Smooth muscle cell (in vitro differentiated cells): Measurements from ENCODE around the gene RASD1. TPM values are rescaled to one million over a fixed set of nuclear protein-coding genes. Genes with fewer than 3 reads are reported as not detected.

Source experiments
- DNase-seq: peaks from one replicate; lab custom pipeline; 2025; ENCODE audit not compliant: unreplicated experiment; lab: John Stamatoyannopoulos, UW
- H2AFZ ChIP-seq: fragments of 200-600 bp; sonication (generic); 2 replicates; pipeline ENCODE4 v1.6.0; 2016; ENCODE audit warnings: antibody characterized with exemption, low read depth, mild to moderate bottlenecking
- H3F3A ChIP-seq: fragments of 200-600 bp; sonication (generic); 2 replicates; pipeline ENCODE4 v1.6.0; 2017; ENCODE audit warnings: antibody characterized with exemption, low read depth
- H3K27ac ChIP-seq: fragments of 200-600 bp; sonication (generic); 2 replicates; pipeline ENCODE4 v1.5.1; 2016; ENCODE audit warnings: low read depth, mild to moderate bottlenecking
- H3K27me3 ChIP-seq: fragments of 200-600 bp; sonication (generic); 2 replicates; pipeline ENCODE4 v1.6.1; 2016; ENCODE audit warnings: low read depth, mild to moderate bottlenecking
- H3K36me3 ChIP-seq: fragments of 200-600 bp; sonication (generic); 2 replicates; pipeline ENCODE4 v1.5.1; 2016; ENCODE audit warnings: low read depth
- H3K4me1 ChIP-seq: fragments of 200-600 bp; sonication (generic); 2 replicates; pipeline ENCODE4 v1.5.1; 2016; ENCODE audit warnings: low read depth
- H3K4me2 ChIP-seq: fragments of 200-600 bp; sonication (generic); 2 replicates; pipeline ENCODE4 v1.6.0; 2016; ENCODE audit warnings: mild to moderate bottlenecking
- H3K4me3 ChIP-seq: fragments of 200-600 bp; sonication (generic); 2 replicates; pipeline ENCODE4 v1.5.1; 2016; ENCODE audit warnings: mild to moderate bottlenecking
- H3K79me2 ChIP-seq: fragments of 200-600 bp; sonication (generic); 2 replicates; pipeline ENCODE4 v1.6.0; 2016; ENCODE audit warnings: low read depth, mild to moderate bottlenecking
- H3K9ac ChIP-seq: fragments of 200-600 bp; sonication (generic); 2 replicates; pipeline ENCODE4 v1.6.0; 2016; ENCODE audit warnings: low read depth
- H3K9me3 ChIP-seq: fragments of 200-600 bp; sonication (generic); replicated peaks from 2 replicates; pipeline ENCODE4 v1.5.1; 2016; ENCODE audit warnings: low read depth
- H4K20me1 ChIP-seq: fragments of 200-600 bp; sonication (generic); 2 replicates; pipeline ENCODE4 v1.6.0; 2016; ENCODE audit warnings: low read depth
- CTCF ChIP-seq: fragments of 200-600 bp; sonication (generic); IDR thresholded peaks from 2 replicates; pipeline ENCODE4 v1.5.1; 2017; ENCODE audit warnings: borderline replicate concordance, mild to moderate bottlenecking, antibody characterized with exemption; ENCODE audit not compliant: insufficient read depth, poor library complexity, severe bottlenecking
- WGBS: methylation state at CpG from one replicate; pipeline ENCODE4 v1.1.7; 2016; ENCODE audit warnings: low lambda C conversion rate; 5-methylcytosine and 5-hydroxymethylcytosine counted together
- polyA plus RNA-seq: library from polyadenylated mRNA; unstranded; fragments of >200 nt; fragmentation: Nextera tagmentation; extraction: Ambion mirVana; gene quantifications from 2 replicates; pipeline ENCODE4 v1.2.1, GENCODE V29; 2016
- total RNA-seq: library from RNA; depleted of rRNA; stranded (reverse); fragments of >200 nt; gene quantifications from 2 replicates; pipeline ENCODE4 v1.2.3, GENCODE V29; 2014

RASD1 gene
- total RNA-seq (1.4 and 5.0 TPM in 2 replicates), polyA plus RNA-seq (5.7 and 8.1 TPM in 2 replicates)

GRCh38 chr17:17496189-17497064 is at the start of gene RASD1:
TSS of gene RASD1 (minus strand) at chr17:17496395. CDS start at chr17:17496181, 214 bp downstream.
- H3K36me3 ChIP-seq: no peaks in the 10 kb centered on the region
- peak; percentile 93 for TF ChIP-seq CTCF
- H3F3A ChIP-seq: peaks cover 3% of the 10 kb centered on the region
- 2% methylated on average over 40 of the region's 93 CpGs for WGBS
- peak within 1 kb of the TSS; percentile 93 for H3K4me2 ChIP-seq
- H4K20me1 ChIP-seq: peaks cover 30% of the 10 kb centered on the region
- H3K9ac ChIP-seq: peak within 1 kb of the TSS; percentile 79
- H3K79me2 ChIP-seq: no peaks in the 10 kb centered on the region
- H2AFZ ChIP-seq: peak within 1 kb of the TSS; percentile 90
- peak; percentile 87 for DNase-seq
- peak within 1 kb of the TSS; percentile 72 for H3K4me3 ChIP-seq
- H3K9me3 ChIP-seq: no peaks in the 10 kb centered on the region
- peak within 1 kb of the TSS; percentile 69 for H3K27ac ChIP-seq
- H3K27me3 ChIP-seq: no peaks in the 10 kb centered on the region
- H3K4me1 ChIP-seq: peaks cover 33% of the 10 kb centered on the region

- Histone ChIP-seq H3K9me3 (no peaks in the 10 kb centered on the region), H3F3A (no peaks in the 10 kb centered on the region), H4K20me1 (no peaks in the 10 kb centered on the region), H3K4me1 (peaks cover 2% of the 10 kb centered on the region), H3K4me2 (no peak overlapping the region), H3K79me2 (no peaks in the 10 kb centered on the region), H3K9ac (no peak overlapping the region), H3K27me3 (no peaks in the 10 kb centered on the region), H3K27ac (no peak overlapping the region), H3K4me3 (no peak overlapping the region), H3K36me3 (no peaks in the 10 kb centered on the region), H2AFZ (no peak overlapping the region)
- 96% methylated on average over 7 of the region's 7 CpGs for WGBS
- no peak for DNase-seq
- no peak for TF ChIP-seq CTCF
These were observed 49.8 kb upstream of the RASD1 start for GRCh38 chr17:17545984-17546383.

GRCh38 chr17:17545031-17545820 is 49.0 kb upstream of the RASD1 start:
- Histone ChIP-seq H3K27me3 (no peaks in the 10 kb centered on the region), H3K4me1 (no peaks in the 10 kb centered on the region), H3K4me3 (no peak overlapping the region), H3K27ac (no peak overlapping the region), H3K4me2 (peak overlapping the region; percentile 23), H3K9ac (no peak overlapping the region), H4K20me1 (no peaks in the 10 kb centered on the region), H3K36me3 (no peaks in the 10 kb centered on the region), H2AFZ (no peak overlapping the region), H3K79me2 (no peaks in the 10 kb centered on the region), H3F3A (no peaks in the 10 kb centered on the region), H3K9me3 (no peaks in the 10 kb centered on the region)
- 78% methylated on average over 20 of the region's 20 CpGs for WGBS
- TF ChIP-seq CTCF: no peak
- DNase-seq: no peak
